Measurements from ENCODE around the gene LCLAT1.

GRCh38 chr2:30681022-30681421 lies 234.0 kb downstream of the LCLAT1 start:
- TF ChIP-seq CTCF (conservative IDR thresholded peaks at IDR 0.05; ENCODE audit: low read length) (no peak), EZH2phosphoT487 (IDR thresholded peaks at IDR 0.05; ENCODE audit: borderline replicate concordance, low read depth, low read length) (no peak)

Measured in OCI-LY7 (cell line).